GM19193 (cell line): ENCODE results near the gene ARL6IP4.

Experiments used
- POLR2A ChIP-seq: IDR thresholded peaks from 4 replicates; pipeline ENCODE4 v1.6.1; 2011; ENCODE audit not compliant: insufficient read depth, insufficient read length; ENCODE audit errors: extremely low read depth

Gene ARL6IP4

DNA sequence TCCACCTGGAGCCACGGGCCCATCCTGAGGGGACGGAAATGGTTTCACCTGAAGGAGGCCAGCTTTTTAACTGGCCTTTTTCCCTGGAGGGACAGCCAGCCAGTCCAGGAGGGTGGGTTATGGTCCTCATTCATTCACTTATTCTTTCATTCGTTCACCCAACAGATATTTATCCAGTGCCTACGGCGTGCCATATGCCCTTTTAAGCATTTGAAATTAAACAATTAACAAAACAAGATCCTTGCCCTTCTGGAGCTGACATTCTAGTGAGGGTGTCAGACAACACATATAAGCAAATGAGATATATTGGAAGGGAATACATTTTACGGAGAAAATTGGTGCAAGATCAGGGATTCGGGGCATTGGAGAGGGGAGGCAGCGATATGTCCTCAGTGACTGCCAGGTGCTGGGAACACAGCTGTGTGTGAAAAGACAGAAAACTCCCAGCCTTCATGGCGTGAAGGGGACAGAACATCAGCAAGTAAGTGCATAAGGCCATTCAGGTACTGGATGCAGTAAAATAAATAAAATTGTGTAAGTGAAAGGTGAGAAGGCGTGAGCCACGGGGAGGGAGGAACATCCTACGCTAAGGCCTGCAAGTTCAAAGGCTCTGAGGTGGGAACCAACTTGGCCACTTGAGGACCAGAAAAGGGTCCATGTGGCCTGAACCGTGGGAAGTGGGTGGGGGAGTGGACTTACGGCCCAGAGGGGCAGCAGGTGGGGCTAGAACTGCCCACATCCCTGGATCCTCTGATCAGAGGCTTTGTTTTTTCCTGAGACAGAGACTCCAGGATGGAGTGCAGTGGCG is 13.5 kb upstream of the ARL6IP4 start:
- no peak for TF ChIP-seq POLR2A

DNA sequence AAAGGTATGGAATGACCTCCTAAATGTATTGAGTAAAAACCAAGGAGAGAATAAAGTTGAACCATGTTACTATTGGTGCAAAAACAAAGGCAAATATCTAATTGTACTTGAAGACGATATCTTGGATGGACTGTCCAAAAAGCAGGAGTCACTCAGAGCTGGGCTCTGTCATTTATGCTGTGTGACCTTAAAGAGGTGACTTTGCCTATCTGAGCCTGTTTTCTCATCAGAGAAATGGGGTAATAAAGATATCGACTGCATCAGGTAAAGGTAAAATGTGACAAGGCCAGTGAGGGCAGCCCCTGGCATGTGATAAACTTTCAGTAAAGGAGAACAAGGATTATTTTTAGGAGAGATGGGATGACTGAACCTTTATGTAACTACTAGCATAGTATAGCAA is 12.4 kb upstream of the ARL6IP4 start:
- no peak for TF ChIP-seq POLR2A

DNA sequence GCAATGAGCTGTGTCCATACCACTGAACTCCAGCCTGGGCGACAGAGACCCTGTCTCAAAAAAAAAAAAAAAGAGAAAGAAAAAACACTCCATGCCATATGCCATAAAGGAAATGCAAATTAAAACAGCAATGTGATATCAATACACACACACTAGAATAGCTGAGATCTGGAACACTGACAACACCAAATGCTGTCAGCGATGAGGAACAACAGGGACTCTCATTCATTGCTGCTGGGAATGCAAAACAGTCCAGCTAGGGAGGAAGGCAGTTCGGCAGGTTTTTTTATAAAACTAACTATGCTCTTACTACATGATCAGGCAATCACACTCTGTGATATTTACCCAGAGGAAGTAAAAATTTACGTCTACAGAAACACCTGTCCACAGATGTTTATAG is 10.8 kb upstream of the ARL6IP4 start:
- TF ChIP-seq POLR2A = no peak

DNA sequence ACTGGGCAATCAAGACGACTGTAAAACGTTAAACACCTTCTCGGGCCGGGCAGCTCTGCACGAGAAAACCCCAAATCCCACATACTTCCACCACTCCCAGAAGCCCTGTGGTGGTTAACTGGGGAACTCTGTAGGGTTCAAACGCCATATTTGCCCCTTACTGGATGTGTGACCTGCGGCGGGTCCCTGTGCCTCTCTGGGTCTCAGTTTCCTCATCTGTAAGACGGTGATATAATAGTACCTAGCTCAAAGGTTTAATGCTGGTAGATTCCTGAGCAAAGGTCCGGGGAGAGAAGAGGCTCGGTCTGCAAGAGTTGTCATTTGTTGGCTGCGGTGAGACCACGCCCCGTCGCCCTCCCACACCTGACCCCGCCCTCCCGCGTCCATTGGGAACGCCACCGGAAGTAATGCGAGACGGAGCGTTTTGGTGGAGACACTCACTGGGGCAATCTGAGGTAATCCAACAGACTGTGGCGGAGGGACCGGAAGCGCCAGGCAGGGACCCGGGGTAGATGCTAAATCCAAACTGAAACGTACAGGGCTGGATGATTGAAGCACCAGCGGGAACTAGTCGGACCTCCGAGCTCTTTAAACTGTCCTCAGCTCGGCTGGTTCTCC is 6.1 kb upstream of the ARL6IP4 start:
- peak; percentile 62 for TF ChIP-seq POLR2A

DNA sequence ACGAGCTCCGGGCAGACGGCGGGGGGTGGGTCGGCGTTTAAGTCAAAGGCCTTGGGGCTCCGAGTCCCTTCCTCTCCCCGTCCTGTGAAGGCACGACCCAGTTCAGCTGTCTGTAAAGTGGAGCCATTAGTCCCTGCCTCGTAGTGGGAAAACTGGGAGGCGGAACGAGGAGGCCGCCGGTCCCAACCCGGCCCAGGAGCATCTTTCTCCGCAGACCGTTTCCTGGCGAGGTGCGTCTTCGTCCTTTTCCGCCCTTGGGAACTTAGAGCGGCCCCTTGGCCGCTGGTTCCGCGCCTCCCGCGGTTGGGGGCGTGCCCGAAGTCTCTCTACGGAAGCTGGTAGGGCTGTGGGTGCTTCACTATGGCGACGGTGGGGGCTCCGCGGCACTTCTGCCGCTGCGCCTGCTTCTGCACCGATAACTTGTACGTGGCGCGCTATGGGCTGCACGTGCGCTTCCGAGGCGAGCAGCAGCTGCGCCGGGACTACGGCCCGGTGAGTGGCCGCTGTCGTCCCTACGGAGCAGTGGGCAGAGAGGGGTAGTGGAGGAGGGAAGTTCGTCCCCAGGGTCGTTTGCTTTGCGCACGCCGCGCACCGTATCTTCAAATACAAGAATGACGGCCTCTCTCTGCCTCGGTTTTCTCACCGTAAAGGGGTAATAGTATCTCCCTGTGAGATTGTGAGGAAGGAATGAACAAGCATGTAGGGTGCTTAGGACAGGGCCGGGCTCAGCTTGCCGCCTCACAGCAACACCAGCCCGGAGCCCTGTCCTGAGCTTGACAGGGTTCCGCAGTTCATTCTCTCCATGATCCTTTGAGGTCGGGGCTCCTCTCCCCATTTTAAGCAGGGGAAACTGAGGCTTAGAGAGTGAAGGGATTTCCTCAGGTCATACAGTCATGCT is 5.3 kb upstream of the ARL6IP4 start, which contains the start of gene OGFOD2:
OGFOD2 (plus strand) TSS at position 353 of the 898 bp plus-strand sequence; CDS start at position 361, 8 bp downstream.
- TF ChIP-seq POLR2A = peak; percentile 67

DNA sequence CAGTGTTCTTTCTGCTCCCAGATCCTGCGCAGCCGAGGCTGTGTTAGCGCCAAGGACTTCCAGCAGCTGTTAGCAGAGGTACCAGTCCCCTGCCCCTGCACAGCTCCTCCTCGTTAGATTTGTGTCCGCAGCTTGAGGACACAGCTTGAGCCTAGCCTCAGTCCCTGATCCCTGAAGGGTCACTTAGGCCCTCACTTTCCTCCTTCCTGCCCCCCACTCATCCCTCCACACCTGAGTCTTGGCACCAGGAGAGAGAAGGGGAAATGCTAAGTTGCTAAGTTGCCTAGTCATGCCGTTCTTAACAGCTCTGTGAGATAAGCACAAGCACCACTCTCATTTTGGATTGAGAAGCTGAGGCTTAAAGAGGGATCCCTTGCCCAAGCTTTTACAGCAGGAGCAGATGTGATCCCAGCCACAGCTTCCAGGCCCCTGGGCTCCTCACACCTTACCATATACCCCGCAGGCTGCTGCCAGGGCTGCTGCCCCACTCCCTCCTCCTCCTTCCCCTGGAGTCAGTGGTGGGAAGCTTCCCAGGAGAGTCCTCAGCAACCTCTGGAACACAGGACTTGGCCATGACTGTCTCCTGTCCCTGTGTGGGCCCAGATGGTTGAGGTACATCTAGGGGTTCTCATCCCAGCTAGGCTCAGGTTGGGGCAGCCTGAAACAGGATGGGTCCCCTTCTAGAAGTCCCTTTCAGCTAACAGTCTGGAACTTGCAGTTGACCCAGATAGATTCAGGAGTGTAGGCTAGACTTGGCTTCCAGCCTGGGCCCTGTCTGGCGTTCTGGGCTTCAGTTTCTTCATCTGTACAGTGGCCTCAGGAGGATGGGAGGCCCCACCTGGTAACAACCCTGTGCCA is 4.5 kb upstream of the ARL6IP4 start:
- TF ChIP-seq POLR2A = no peak

DNA sequence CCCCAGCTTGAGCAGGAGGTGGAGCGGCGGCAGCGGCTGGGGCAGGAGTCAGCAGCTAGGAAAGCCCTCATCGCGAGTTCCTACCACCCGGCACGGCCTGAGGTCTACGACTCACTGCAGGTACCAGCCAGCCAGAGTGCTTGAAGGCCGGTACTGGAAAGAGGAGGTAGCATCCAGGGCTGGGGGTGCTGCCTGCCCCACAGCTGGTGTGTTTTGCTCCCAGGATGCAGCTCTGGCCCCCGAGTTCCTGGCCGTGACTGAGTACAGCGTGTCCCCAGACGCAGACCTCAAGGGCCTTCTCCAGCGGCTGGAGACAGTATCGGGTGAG is 3.9 kb upstream of the ARL6IP4 start:
- no peak for TF ChIP-seq POLR2A

DNA sequence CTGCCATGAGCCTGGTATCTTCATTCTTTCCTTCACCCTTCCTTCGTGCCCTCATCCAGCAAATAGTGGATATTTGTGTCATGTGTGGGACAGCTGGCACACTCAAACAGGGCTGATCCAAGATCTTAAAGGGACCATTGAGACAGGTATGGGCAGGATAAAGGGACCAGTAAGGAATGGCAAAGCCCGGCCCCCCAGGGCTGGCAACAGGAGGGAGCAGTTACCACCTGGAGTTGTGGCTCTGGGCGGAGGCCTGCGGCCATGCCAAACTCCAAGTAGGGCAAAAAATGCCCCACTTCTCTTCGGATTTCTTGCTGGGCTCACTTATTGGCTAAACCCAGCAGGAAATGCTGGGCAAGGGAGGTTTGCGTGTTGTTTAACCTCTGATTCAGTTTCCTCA is 3.3 kb upstream of the ARL6IP4 start:
- TF ChIP-seq POLR2A = no peak

DNA sequence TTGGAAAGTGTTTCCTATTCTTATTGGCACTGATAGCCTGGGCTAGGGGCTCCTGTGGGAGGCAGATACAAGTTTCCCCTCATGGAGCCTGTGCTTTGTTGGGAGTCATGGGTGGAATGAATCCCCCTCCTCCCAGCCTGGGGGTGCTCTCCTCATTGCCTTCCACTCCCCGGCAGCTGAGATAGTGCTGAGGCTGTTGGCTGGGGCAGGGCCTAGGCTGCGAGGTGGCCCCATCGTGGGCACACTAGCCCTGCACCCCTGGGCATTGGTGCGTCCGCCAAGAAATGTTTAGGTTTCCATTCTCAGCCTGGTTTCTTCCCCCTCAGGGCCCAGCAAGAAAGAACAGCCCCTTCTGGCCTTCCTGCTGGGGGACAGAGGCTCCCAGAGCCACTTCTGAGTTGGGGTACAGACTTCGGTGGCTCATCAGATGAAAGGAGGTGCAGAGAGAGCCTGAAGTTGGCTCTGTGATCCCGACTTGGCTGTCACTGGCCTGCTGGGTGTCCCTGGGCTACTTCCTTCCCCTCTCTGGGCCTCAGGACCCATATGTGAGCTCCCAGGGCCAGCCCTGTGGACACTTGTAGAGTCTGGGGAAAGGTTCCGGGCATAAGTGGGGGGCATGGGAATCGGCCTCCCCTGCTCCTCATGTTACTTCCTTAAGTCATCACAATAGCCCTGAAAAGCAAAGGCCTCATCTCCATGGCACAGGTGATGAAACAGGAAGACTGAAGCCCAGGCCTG is 2.7 kb upstream of the ARL6IP4 start:
- TF ChIP-seq POLR2A = no peak

DNA sequence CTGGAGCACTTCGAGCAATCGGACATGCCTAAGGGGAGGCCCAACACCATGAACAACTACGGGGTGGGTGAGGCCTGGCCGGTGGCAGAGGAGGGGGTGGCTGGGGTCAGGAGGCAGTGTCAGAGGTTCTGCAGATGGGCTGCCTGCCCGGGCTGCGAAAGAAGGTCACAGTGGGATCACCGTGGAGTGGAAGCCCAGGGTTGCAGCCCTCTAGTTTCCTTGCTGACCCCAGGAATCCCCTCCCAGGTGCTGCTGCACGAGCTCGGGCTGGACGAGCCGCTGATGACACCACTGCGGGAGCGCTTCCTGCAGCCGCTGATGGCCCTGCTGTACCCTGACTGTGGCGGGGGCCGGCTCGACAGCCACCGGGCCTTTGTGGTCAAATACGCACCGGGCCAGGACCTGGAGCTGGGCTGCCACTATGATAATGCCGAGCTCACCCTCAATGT is 1.9 kb upstream of the ARL6IP4 start:
- TF ChIP-seq POLR2A = no peak

DNA sequence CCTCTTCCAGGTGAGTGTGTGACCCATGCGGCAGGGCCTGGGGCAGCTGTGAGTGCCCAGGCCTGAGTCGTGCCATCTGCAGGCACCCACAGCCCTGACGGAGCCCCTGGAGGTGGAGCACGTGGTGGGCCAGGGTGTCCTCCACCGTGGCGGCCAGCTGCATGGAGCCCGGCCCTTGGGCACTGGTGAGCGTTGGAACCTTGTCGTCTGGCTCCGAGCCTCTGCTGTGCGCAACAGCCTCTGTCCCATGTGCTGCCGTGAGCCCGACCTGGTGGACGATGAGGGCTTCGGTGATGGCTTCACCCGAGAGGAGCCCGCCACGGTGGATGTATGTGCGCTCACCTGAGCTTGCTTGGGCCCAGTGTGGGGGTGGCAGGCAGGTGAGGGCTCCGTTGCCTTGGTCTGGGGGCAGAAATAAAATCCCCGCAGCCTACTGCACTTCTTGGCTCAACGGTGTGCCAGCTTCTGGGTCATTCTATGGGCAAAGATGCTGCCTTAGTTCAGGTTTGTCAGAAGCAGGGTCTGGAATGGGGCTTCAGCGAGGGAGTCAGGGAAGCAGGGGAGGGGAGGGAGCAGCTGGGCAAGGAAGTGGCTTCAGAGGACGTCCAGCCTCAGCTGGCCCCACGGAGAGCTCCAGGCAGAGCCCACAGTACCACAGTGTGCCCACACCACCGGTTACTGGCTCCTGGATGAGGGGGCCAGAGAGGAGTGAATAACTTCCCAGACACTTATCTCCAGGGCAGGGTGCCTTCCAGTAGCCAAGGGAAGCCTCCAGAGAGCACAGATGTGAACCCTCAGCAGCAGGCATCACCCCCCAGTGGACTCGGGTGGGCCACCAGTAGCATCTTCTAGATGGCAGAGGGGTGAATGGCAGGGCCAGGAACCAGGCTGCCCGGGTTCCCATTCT is 1.2 kb upstream of the ARL6IP4 start:
- no peak for TF ChIP-seq POLR2A

DNA sequence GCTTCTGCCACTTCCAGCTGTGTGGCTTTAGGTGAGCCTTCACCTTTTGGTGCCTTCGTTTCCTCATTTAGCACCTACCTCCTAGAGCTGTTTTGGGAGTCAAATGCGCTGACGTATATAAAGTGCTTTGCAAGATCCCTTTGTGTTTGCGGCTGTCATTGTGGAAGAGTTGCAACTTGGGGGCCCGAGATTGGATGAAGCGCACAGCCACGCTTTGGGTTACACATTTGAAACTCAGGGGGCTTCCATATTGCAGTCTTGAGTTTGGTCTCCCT is 636 bp upstream of the ARL6IP4 start:
- no peak for TF ChIP-seq POLR2A

DNA sequence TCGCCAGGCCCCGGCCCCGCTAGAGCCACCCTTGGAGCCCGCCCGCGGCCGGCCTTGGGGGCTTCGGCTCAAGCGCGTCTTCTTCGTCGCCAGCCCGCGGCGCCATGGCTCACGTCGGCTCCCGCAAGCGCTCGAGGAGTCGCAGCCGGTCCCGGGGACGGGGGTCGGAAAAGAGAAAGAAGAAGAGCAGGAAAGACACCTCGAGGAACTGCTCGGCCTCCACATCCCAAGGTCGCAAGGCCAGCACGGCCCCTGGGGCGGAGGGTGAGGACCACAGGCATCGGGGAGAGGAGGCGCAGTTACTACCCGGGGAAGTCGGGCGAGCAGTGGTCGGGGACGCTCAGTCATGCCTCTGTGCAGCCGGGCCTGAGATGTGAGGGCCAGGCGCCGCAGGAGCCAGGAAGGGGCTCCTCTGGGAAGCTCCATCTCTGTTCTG is 573 bp downstream of the ARL6IP4 start:
- no peak for TF ChIP-seq POLR2A
